Measurements from ENCODE around the gene PATJ.
"Not testable (repeated sequence)": the region's sequence is repeated elsewhere in the genome, so short reads cannot be mapped to it uniquely, and the experiment has no call there.

PATJ gene

DNA sequence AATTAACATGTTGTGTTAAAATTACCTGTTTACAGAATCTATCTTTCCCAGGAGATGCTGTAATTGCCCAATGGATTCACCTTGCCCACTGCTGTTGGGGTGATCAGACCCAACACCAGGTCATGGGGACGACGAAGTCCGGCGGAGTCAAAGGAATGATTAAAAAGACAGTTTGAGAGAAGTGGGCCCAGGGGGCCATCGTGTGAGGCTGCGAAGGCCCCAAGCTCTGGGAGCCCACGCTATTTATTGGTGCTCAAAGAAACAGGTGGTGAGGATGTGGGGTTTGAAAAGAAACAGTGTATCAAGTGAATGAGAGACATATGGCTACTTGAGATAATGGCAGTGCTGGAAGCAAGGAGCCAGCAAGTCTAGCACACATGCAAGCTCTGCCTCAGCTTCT lies 436.1 kb downstream of the PATJ start:
- Histone ChIP-seq H3K27ac (no peak overlapping the region), H3K36me3 (ENCODE audit: insufficient read depth, low read length) (no peaks in the 10 kb centered on the region), H3K9ac (ENCODE audit: insufficient read length) (no peak overlapping the region), H3K4me3 (no peak overlapping the region), H3K9me3 (ENCODE audit: low read depth, low read length) (no peaks in the 10 kb centered on the region)
- DNase-seq (ENCODE audit: low read depth, low spot score): no peak
- TF ChIP-seq POLR2AphosphoS5 (IDR thresholded peaks at IDR 0.05; ENCODE audit: borderline replicate concordance, low read depth, low read length) (no peak), EZH2 (IDR thresholded peaks at IDR 0.05) (no peak), FOXP2 (optimal IDR thresholded peaks at IDR 0.05; ENCODE audit: control extremely low read depth, extremely low read length, insufficient read depth) (no peak)

DNA sequence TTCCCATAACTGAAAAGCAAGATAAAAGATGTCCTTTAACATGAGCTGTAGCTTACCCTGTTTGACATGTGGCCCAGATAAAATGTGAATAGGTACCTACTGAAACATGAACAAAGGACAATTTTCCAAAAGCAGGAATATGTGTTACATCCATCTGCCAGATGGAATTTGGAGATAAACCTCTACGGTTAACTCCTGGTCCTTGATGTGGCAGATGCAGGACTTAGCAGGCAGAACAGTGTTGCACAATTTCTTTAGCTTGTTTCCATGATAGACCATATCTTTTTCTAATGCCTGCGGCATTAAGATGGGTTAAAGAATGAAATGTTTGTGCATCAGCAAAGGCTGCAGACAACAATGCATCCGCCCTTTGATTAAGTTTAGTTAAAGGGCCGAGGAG lies 437.8 kb downstream of the PATJ start:
- H3K9ac ChIP-seq (ENCODE audit: insufficient read length); H3K27ac ChIP-seq; DNase-seq (ENCODE audit: low read depth, low spot score); H3K9me3 ChIP-seq (ENCODE audit: low read depth, low read length); H3K36me3 ChIP-seq (ENCODE audit: insufficient read depth, low read length); H3K4me3 ChIP-seq: not testable (repeated sequence)

DNA sequence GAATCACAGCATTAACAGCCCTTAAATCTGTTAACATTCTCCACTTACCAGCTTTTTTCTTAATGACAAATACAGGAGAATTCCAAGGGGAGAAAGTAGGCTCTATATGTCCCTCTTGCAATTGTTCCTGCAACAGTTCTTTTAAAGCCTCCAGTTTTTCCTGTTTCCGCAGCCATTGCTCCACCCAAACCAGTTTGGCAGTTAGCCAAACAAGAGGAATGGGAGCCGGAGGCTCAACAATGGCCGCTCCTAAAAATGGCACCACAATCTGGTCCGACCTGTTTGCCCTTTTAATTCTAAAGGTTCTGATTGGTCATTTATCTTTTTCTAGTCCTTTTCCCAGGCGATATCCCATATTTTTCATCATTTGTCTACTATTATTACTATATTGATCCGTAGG lies 438.4 kb downstream of the PATJ start:
- Histone ChIP-seq H3K36me3 (ENCODE audit: insufficient read depth, low read length) (no peaks in the 10 kb centered on the region), H3K27ac (no peak overlapping the region), H3K4me3 (no peak overlapping the region), H3K9me3 (ENCODE audit: low read depth, low read length) (no peaks in the 10 kb centered on the region), H3K9ac (ENCODE audit: insufficient read length) (no peak overlapping the region)
- TF ChIP-seq POLR2AphosphoS5 (IDR thresholded peaks at IDR 0.05; ENCODE audit: borderline replicate concordance, low read depth, low read length): no peak
- TF ChIP-seq EZH2 (IDR thresholded peaks at IDR 0.05): no peak
- no peak for TF ChIP-seq FOXP2 (optimal IDR thresholded peaks at IDR 0.05; ENCODE audit: control extremely low read depth, extremely low read length, insufficient read depth)
- no peak for DNase-seq (ENCODE audit: low read depth, low spot score)

DNA sequence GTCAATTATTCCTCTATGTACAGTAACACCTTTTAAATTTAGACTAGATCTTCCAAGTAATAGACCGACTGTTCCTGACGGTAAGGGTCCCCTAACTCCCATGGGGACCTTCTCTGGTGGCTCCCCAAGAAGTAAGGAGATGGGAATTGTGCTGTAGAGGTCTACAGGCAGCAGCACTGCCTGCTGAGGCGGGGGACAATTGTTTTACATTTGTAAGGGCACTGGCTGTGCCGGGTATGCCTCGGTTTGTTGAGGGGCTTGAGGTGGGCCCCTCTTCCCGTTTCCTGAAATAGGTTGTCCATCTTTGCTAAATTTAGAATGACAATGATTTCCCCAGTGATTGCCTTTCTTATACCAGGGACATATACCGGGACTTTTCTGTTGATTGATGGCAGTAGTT lies 439.3 kb downstream of the PATJ start:
- DNase-seq (ENCODE audit: low read depth, low spot score): no peak
- Histone ChIP-seq H3K36me3 (ENCODE audit: insufficient read depth, low read length) (no peaks in the 10 kb centered on the region), H3K27ac (no peak overlapping the region), H3K4me3 (no peak overlapping the region), H3K9me3 (ENCODE audit: low read depth, low read length) (no peaks in the 10 kb centered on the region), H3K9ac (ENCODE audit: insufficient read length) (no peak overlapping the region)
- TF ChIP-seq EZH2 (IDR thresholded peaks at IDR 0.05) (no peak), FOXP2 (optimal IDR thresholded peaks at IDR 0.05; ENCODE audit: control extremely low read depth, extremely low read length, insufficient read depth) (no peak), POLR2AphosphoS5 (IDR thresholded peaks at IDR 0.05; ENCODE audit: borderline replicate concordance, low read depth, low read length) (no peak)

DNA sequence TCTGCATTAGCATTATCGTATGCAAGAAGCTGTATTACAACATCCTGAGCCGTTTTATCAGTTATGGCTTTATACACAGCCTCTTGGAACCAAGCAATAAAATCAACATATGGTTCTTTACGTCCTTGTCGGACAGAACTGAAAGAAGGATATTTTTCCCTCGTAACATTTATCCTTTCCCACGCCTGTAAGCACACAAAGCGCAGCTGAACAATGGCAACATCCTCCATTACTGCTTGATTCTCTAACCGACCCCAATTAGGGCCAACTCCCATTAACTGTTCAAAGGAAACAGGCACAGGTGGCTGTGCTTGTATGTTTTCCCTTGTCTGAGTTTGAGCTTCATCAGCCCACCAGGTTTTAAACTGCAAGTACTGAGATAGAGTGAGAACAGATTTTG lies 439.9 kb downstream of the PATJ start:
- not testable (repeated sequence) for H3K9ac ChIP-seq (ENCODE audit: insufficient read length); H3K36me3 ChIP-seq (ENCODE audit: insufficient read depth, low read length); DNase-seq (ENCODE audit: low read depth, low spot score); H3K9me3 ChIP-seq (ENCODE audit: low read depth, low read length)
- peak overlapping the region; percentile 22 for H3K4me3 ChIP-seq
- peak overlapping the region; percentile 46; the same call in 1 of the 2 replicates for H3K27ac ChIP-seq

DNA sequence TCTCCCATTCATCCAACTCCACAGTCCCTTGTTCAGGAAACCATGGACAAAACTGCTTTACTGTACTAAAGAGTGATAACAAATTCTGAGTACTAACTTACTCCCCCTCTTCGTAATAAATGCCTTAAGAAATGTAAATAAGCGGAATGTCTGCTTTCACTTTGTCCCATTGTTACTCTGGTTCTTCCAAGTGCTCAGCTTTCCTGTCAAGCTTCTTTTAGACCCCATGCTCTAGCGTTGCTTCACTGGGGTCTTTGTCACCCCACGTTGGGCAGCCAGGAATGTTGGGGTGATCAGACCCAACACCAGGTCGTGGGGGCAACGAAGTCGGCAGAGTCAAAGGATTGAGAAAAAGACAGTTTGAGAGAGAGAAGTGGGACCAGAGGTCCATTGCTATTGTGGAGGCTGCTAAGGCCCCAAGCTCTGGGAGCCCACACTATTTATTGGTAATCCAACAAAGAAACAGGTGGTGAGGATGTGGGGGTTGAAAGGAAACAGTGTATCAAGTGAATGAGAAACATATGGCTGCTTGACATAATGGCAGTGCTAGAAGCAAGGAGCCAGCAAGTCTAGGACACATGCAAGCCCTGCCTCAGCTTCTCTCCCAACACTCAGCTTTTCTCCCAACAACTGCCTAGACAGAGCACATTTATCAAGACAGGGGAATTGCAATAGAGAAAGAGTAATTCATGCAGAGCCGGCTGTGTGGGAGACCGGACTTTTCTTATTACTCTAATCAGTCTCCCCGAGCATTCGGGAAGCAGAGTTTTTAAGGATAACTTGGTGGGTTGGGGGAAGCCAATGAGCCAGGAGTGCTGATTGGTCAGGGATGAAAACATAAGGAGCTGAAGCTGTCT lies 441.1 kb downstream of the PATJ start:
- peak overlapping the region; percentile 42; the same call in 1 of the 2 replicates for H3K4me3 ChIP-seq
- not testable (repeated sequence) for H3K9me3 ChIP-seq (ENCODE audit: low read depth, low read length); DNase-seq (ENCODE audit: low read depth, low spot score); H3K36me3 ChIP-seq (ENCODE audit: insufficient read depth, low read length)
- peak overlapping the region; percentile 3 for H3K9ac ChIP-seq (ENCODE audit: insufficient read length)
- peak overlapping the region; percentile 67 for H3K27ac ChIP-seq

DNA sequence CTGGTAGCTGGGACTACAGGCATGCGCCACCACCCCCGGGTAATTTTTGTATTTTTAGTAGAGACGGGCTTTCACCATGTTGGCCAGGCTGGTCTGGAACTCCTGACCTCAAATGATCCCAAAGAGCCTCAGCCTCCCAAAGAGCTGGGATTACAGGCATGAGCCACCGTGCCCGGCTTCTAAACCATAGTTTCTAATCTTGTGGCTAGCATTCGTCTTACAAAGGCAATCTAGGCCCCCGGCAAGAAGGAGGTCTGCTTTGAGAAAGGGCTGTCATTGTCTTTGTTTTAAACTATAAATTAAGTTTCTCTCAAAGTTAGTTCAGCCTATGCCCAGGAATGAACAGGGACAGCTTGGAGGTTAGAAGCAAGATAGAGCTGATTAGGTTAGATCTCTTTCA lies 442.1 kb downstream of the PATJ start:
- Histone ChIP-seq H3K4me3 (no peak overlapping the region), H3K36me3 (ENCODE audit: insufficient read depth, low read length) (no peaks in the 10 kb centered on the region), H3K27ac (no peak overlapping the region), H3K9me3 (ENCODE audit: low read depth, low read length) (no peaks in the 10 kb centered on the region), H3K9ac (ENCODE audit: insufficient read length) (no peak overlapping the region)
- TF ChIP-seq POLR2AphosphoS5 (IDR thresholded peaks at IDR 0.05; ENCODE audit: borderline replicate concordance, low read depth, low read length): no peak
- TF ChIP-seq FOXP2 (optimal IDR thresholded peaks at IDR 0.05; ENCODE audit: control extremely low read depth, extremely low read length, insufficient read depth): no peak
- no peak for TF ChIP-seq EZH2 (IDR thresholded peaks at IDR 0.05)
- no peak for DNase-seq (ENCODE audit: low read depth, low spot score)

DNA sequence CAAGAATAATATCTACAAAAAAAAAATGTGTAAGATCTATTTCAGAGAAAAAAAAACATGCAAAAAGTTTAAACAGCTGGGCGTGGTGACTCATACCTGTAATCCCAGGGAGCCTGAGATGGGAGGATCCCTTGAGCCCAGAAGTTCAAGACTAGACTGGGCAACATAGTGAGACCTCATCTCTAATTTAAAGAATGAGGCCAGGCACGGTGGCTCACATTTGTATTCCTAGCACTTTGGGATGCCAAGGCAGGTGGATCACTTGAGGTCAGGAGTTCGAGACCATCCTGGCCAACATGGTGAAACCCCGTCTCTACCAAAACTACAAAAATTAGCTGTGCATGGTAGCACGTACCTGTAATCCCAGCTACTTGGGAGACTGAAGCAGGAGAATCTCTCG lies 443.0 kb downstream of the PATJ start:
- not testable (repeated sequence) for H3K9me3 ChIP-seq (ENCODE audit: low read depth, low read length); H3K4me3 ChIP-seq; H3K36me3 ChIP-seq (ENCODE audit: insufficient read depth, low read length); H3K9ac ChIP-seq (ENCODE audit: insufficient read length); DNase-seq (ENCODE audit: low read depth, low spot score); H3K27ac ChIP-seq

DNA sequence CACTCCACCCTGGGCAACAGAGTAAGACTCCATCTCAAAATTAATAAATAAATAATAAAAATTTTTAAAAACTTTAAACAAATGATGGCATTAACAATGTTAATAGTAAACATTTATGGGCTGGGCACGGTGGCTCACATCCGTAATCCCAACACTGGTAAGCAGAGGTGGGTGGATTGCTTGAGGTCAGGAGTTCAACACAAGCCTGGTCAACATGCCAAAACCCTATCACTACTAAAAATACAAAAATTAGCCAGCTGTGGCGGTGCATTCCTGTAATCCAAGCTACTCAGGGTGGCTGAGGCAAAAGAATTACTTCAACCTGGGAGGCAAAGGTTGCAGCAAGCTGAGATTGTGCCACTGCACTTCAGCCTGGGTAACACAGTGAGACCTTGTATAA lies 443.4 kb downstream of the PATJ start:
- H3K9ac ChIP-seq (ENCODE audit: insufficient read length): no peak overlapping the region
- H3K27ac ChIP-seq: no peak overlapping the region
- TF ChIP-seq POLR2AphosphoS5 (IDR thresholded peaks at IDR 0.05; ENCODE audit: borderline replicate concordance, low read depth, low read length) (no peak), FOXP2 (optimal IDR thresholded peaks at IDR 0.05; ENCODE audit: control extremely low read depth, extremely low read length, insufficient read depth) (no peak), EZH2 (IDR thresholded peaks at IDR 0.05) (no peak)
- no peaks in the 10 kb centered on the region for H3K9me3 ChIP-seq (ENCODE audit: low read depth, low read length)
- H3K4me3 ChIP-seq: no peak overlapping the region
- no peak for DNase-seq (ENCODE audit: low read depth, low spot score)
- no peaks in the 10 kb centered on the region for H3K36me3 ChIP-seq (ENCODE audit: insufficient read depth, low read length)
